ENCODE results near the gene LIPT2.

GRCh38 chr11:74447720-74448119 is 45.8 kb downstream of the LIPT2 start:
- no peak for TF ChIP-seq CTCF (IDR thresholded peaks at IDR 0.05 in 2 of 3, conservative IDR thresholded peaks at IDR 0.05 in 1 of 3; ENCODE audit: control insufficient read depth in 2 of 3, extremely low read depth in 1 of 3, insufficient read depth in 1 of 3, low read depth in 3 of 3, low read length in 3 of 3)
- no peak for TF ChIP-seq MEF2A (IDR thresholded peaks at IDR 0.05; ENCODE audit: insufficient read depth, low read depth, low read length)
- no peak for TF ChIP-seq YY1 (IDR thresholded peaks at IDR 0.05; ENCODE audit: low read depth, low read length)

All from GM12878 (cell line).